HG02870 (cell line): ENCODE data around the gene TAF13.
A peak's percentile ranks its signal among the peaks of the same experiment; 100 is the strongest.
"Not testable (repeated sequence)": the region's sequence is repeated elsewhere in the genome, so short reads cannot be mapped to it uniquely, and the experiment has no call there.

Experiments
- ATAC-seq: cut with Tn5 transposase; IDR thresholded peaks from one replicate; pipeline ENCODE4 v1.9.1; 2021; ENCODE audit warnings: mild to moderate bottlenecking, moderate library complexity; ENCODE audit not compliant: unreplicated experiment

TAF13 gene

DNA sequence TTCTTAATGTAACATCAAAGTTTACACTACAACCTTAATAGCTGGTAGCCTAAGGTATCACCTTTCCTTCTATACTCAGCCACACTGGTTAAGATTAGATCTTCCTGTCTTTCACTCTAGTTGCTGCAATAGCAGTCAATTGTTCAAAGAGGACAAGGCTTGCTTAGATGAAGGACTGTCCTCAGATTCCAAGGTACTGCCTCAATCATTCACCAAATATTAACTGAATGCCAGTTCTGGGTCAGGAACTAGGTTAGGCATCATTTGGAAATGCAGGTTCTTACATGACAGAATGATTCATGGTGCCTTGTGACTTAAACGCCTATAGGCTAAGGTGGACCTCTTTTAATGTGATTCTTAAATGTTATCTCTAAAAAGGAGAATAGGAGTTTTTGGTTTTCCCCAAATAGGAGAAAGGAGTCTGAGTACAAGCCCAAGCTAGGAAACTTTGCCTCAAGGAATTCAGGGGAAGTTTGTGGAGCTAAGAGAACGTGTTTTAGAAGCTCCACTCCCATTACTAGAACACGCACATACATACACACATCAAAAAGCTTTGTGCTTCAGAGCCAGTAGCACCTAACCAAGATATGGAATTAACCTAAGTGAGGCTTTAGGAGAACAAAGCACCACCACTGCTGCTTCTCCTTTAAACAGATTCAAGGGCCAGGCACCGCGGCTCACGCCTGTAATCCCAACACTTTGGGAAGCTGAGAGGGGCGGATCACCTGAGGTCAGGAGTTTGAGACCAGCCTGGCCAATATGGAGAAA lies 25.4 kb downstream of the TAF13 start:
- no peak for ATAC-seq

GRCh38 chr1:109048335-109048734 lies 27.5 kb downstream of the TAF13 start:
- ATAC-seq = no peak

DNA sequence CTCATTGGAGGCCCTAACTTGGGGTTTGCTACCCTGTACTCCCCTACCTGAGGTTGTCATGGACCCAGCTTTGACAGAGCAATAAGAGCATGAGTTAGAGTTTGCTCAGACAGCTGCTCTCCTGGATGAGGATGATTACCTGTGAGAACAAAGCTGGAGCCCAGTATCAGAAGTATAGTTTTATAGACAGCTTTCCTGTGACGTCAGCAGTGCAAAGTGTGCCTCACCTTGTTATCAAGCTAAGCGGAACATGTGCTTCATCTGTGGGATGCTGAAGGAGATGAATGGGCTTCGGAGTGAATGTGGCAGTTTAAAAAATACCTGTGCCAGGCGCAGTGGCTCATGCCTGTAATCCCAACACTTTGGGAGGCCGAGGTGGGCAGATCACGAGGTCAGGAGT lies 28.5 kb downstream of the TAF13 start:
- ATAC-seq = no peak

DNA sequence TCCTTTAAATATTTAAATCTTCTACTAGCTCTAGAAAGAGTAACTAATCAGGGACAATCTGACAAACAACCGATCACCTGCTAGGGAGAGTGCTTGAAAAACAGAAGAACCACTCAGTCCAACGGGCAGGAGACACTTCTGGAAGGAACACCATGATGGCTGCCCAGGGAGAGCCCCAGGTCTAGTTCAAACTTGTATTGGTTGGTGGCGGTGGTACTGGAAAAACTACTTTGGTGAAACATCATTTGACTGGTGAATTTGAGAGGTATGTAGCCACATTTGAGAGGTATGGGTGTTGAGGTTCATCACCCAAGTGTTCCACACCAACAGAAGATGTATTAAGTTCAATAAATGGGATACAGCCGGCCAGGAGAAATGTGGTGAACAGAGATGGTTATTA lies 29.1 kb downstream of the TAF13 start:
- ATAC-seq = no peak

GRCh38 chr1:109045595-109045994 lies 30.2 kb downstream of the TAF13 start:
- no peak for ATAC-seq

GRCh38 chr1:109041621-109042468 lies 34.0 kb downstream of the TAF13 start, which contains the start of gene WDR47:
Gene WDR47, minus strand, starts transcription at chr1:109042102. Its CDS starts 18,590 bp downstream, at chr1:109023512.
- peak; percentile 94 for ATAC-seq

GRCh38 chr1:109040989-109041620 lies 34.7 kb downstream of the TAF13 start:
- ATAC-seq = peak; percentile 18

DNA sequence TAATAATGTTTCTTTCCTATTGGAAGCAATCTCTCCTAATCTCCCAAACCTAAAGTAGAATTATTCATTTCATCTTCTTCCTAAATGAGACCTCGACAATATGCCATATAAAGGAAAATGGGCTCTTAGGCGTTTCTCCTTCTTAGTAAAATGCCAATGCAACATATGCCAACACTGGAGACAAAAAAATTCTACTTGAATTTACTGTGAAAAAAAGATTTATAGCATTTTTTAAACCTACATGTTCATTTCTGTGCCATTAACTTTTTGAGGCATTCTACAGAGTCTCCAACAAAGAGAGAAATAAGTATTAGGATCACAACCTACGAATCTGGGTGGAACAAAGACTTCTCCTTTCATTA lies 35.2 kb downstream of the TAF13 start:
- ATAC-seq = no peak

- ATAC-seq = no peak
Observed at GRCh38 chr1:109034382-109034781, 41.4 kb downstream of the TAF13 start.

GRCh38 chr1:109029493-109029892 lies 46.3 kb downstream of the TAF13 start:
- not testable (repeated sequence) for ATAC-seq

DNA sequence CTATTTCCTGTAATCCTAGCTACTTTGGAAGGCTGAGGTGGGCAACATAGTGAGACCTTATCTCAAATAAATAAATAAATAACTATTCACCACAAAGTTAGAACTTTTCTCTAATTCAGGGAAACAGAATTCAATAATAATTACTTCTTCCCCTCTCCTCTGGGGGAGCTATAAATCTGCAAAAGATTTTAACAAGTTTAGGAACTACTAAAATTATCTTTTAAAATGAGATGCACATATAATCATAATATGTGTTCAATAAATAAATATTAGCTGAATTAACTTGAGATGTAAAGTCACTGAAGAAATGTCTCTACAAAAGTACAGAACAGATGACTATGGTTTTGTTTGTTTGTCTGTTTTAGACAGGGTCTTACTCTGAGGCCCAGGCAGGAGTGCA lies 48.0 kb downstream of the TAF13 start:
- ATAC-seq = no peak

DNA sequence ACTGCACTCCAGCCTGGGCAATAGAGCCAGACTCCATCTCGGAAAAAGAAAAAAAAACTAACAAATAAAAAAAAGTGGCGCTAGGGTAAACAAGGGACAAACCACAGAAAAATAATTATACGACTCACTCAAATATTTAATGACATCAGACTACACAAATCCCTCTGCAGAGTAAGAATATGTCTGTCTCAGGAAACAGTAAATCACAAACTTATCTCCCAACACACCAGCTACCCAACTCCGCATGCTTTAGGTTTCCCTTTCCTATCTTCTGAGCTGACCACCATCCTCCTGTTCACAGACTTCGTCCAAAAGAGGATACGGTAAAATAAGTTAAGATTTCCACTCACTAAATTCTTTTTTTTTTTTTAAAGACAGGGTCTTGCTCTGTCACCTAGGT lies 50.1 kb downstream of the TAF13 start:
- no peak for ATAC-seq

- ATAC-seq = no peak
Observed at GRCh38 chr1:109024646-109025045, 51.2 kb downstream of the TAF13 start.

DNA sequence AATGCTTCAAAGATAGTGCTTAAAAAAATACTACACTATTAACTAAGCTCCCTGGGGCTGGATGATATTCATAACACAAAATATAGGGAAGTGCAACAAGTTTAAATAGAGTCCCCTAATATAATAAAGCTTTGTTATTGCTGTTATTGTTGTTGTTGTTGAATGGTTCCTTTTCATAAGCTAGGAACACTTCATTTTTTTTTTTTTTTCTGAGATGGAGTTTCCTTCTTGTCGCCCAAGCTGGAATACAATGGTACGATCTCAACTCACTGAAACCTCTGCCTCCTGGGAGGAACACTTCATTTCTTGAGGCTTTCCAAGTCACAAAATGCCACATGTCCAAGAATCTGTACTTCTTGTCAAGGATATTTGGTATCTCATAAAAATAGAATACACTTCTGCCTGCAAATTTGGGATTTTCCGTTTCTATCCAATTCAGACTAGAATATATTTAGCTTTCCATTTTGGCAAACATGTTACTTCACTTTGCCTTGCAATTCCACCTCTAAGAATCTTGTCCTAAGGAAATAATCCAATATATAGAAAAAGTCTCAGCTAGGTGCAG lies 55.0 kb downstream of the TAF13 start:
- ATAC-seq = no peak

DNA sequence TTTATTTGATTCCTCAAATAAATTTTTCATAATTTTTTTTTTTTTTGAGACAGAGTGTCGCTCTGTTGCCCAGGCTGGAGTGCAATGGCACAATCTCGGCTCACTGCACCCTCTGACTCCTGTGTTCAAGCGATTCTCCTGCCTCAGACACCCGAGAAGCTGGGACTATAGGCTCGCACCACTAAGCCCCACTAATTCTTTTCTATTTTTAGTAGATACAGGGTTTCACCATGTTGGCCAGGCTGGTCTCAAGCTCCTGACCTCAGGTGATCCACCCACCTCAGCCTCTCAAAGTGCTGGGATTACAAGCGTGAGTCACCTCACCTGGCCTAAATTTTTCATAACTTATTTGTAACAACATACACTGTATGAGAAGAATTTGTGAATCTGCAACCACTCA lies 58.1 kb downstream of the TAF13 start:
- not testable (repeated sequence) for ATAC-seq

DNA sequence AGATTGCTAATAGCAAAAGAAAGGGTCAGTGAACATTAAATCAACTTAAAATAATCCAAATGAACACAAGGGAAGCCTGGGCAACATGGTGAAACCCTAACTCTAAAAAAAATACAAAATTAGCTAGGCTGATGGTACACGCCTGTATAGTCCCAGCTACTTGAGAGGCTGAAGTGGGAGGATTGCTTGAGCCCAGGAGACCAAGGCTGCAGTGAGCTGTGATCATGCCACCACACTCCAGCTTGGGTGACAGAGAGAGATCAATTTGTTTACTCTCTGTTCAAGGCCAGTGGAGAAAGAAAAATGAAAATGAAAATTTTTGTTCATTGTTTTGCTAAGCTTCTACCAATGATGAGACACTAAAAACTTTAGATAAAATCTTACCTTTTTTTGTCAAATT lies 58.7 kb downstream of the TAF13 start:
- no peak for ATAC-seq
